Astrocyte of the cerebellum (primary cell): ENCODE measurements around the gene SFRP2.

Experiments used
- DNase-seq: peaks from one replicate; pipeline ENCODE4 v3.0.0-alpha.2; 2011; ENCODE audit warnings: low read depth
- H3K4me3 ChIP-seq: 2 replicates; pipeline ENCODE4 v1.5.1; 2011; ENCODE audit warnings: mild to moderate bottlenecking, low read depth, low read length, moderate library complexity
- in situ Hi-C: cut with HindIII; loops from 2 replicates; pipeline ENCODE4 v1.10.0; 2017; ENCODE audit warnings: low sequenced_read_pairs
- TF ChIP-seq, protein P1 (sequence below): IDR thresholded peaks from 2 replicates; pipeline ENCODE4 v1.5.1; 2012; ENCODE audit warnings: low read length, low read depth, moderate library complexity, mild to moderate bottlenecking; ENCODE audit errors: missing control alignments

The SFRP2 gene

DNA sequence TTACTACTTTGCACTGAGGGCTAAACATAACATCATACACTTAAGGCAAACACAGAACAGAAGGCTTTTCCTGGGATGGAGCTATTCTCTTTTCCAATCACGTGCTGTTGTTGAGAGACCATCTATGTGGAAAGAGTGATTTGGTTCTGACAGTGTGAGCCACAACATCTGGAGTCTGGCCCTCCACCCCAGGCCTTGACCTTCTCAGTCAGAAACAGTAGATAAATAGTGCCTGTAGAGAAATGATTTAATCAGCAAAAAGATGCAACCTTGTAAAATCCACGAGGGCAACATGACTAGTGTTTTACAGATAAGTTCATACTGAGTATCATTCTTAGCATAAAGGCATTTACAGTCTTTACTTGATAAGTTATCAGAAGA, 10.8 kb upstream of the SFRP2 start:
- in situ Hi-C loops = no loop called here
- no peak for DNase-seq
- TF ChIP-seq, protein P1, sequence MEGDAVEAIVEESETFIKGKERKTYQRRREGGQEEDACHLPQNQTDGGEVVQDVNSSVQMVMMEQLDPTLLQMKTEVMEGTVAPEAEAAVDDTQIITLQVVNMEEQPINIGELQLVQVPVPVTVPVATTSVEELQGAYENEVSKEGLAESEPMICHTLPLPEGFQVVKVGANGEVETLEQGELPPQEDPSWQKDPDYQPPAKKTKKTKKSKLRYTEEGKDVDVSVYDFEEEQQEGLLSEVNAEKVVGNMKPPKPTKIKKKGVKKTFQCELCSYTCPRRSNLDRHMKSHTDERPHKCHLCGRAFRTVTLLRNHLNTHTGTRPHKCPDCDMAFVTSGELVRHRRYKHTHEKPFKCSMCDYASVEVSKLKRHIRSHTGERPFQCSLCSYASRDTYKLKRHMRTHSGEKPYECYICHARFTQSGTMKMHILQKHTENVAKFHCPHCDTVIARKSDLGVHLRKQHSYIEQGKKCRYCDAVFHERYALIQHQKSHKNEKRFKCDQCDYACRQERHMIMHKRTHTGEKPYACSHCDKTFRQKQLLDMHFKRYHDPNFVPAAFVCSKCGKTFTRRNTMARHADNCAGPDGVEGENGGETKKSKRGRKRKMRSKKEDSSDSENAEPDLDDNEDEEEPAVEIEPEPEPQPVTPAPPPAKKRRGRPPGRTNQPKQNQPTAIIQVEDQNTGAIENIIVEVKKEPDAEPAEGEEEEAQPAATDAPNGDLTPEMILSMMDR = no peak
- no peak overlapping the region for H3K4me3 ChIP-seq

DNA sequence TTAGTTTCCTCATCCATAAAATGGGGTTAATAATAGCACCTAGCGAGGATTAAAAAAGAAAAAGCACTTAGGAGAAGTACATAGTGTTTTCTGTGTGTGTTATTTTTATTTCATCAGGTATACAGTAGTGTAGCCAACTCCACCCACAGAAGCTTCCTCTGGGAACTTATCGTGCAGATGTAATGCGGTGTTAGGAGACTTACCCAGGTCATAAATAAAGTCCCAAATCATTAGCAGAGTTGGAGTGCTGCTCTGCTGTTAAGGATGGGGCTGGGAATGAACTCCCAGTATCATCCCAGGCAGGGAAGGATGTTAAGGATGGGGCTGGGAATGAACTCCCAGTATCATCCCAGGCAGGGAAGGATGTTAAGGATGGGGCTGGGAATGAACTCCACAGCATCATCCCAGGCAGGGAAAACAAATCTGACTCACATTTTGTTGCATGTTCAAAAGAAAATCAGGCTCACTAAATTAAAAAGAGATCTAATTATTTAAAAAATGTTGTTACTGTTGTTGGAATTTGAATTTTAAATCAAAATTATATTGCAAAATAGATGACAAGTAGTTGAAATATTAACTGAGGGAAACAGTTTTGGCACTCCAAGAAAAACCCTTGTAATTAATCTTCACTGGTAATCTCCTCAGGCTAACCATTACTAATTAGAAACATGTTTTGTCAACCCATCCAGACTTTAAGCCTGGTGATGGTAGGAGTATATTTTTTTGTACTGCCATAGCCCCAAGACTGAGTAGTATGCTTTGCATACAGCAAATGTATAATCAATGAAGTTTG, 10.2 kb upstream of the SFRP2 start:
- TF ChIP-seq, protein P1 = no peak
- in situ Hi-C loops = no loop called here
- H3K4me3 ChIP-seq = no peak overlapping the region
- no peak for DNase-seq

DNA sequence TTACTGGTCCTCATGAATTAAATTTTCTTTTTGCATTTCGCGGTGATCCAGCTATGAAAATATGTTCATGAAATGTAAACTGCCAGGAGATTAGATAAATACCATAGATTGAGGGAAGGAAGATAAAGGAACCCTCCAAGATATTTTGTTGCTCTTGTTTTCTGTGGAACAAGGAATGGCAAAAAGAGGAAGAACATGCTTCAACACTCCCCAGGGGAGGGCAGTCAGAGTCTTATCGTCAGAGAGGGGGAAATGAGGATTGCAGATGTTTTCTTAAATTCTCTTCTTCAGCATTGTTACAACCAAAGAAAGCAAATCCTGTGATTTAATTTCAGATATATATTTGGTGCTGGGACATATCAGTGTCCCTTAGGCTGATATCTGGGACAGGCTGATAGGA, 9.5 kb upstream of the SFRP2 start:
- TF ChIP-seq, protein P1 = no peak
- in situ Hi-C loops = no loop called here
- DNase-seq = no peak
- no peak overlapping the region for H3K4me3 ChIP-seq

DNA sequence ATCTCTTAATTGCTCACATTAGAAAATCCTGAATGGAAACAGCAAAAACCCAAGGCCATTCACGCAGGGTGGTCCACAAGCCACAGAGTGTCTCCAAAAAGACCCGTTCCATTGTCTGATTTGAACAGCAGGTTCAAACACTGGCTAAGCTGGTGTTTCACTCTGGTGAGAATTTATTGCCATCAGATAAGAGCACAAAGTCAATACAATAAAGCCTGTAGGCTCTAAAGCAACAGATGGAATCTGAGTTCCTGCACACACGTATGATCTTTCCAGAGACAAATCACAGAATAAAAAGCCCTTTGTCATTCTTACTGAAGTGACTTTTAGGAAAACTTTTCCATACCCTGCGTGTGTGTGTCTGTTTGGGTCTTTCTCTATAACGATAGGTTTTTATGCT, 5.1 kb upstream of the SFRP2 start:
- DNase-seq = no peak
- in situ Hi-C loops = no loop called here
- H3K4me3 ChIP-seq = no peak overlapping the region
- TF ChIP-seq, protein P1 = no peak

DNA sequence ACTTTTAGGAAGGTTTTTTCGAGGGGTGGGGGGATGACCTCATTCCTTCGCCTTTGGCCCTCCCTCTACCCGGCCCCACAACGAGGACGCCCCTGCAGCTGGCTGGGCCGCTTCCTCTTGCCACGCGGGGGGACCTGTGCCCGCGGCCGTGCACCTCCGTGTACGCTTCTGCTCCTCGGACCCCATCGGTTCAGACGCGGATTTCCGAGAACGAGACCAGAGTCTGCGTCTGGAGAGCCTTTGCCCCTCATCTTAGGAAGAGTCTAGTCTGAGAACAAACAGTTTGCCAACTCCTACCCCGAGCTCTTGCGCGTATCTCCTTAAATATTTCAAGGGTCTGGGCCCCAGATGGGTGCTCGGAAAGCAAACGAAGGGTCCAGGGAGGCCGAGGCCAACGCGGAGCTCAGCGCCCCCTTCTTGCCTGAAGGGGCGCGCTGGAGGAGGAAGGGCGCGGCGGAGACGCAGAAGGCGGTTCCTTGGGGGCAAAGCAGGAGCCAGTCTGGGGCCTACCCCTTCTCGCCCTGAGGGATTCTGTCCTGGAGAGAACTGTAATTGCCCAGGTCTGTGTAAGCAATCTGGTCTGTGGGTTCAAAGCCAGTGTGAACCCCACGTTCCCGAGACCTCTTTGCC, 3.9 kb upstream of the SFRP2 start:
- no peak for DNase-seq
- in situ Hi-C loops = no loop called here
- peak overlapping the region; percentile 23 for H3K4me3 ChIP-seq
- TF ChIP-seq, protein P1 = no peak

DNA sequence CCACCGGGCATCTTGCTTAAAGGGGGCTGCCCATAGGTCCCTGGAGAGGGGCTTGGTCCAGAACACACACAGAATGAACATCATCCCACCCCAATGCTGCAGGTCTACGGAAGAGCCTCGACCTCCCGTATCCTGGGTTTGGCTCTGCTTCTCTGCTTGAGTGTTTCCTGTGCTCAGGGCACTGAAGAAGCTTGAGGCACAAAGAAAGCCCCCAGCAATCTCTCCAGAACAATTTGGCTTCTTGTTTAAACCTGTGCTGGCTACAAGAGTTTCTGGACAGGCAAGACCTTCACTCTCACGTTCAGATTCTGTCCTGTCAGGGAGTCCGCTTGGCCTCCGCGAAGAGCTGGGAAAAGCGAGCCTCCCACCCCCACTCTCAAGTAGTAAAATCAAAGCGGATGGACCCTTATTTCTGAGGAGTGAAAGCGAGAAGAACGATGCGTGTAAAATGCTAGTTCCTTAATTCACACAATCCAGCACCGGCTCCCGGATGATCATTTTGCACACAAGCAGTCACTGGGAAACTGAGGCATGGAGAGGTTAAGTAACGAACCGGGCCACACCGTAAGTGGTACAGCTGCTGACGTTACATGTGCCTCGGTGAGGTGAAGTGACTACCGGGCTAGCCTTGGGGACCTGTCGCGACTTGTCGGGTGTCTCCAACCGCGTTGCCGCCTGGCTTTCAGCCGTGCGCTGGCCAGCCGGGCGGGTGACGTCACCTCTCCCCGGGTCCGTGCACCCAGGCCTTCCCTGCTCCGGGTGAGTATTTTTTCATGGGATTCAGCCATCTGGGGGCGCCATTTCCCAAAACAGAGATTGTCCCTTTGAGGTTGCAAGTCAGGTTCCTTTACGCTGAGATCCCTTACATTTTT, 3.1 kb upstream of the SFRP2 start:
- TF ChIP-seq, protein P1 = peak; percentile 37
- in situ Hi-C loops = no loop called here
- no peak for DNase-seq
- peak overlapping the region; percentile 23 for H3K4me3 ChIP-seq
